Astrocyte (in vitro differentiated cells and primary cell): ENCODE measurements around the gene MEIOB.

Source experiments
- EZH2 ChIP-seq: IDR thresholded peaks from 2 replicates; pipeline ENCODE4 v1.6.1; 2012; ENCODE audit warnings: mild to moderate bottlenecking, low read length, inconsistent platforms; ENCODE audit not compliant: insufficient read depth
- TF ChIP-seq, protein P1 (sequence below): IDR thresholded peaks from 2 replicates; pipeline ENCODE4 v1.5.1; 2011; ENCODE audit warnings: low read depth, mild to moderate bottlenecking, inconsistent platforms, low read length, moderate library complexity; ENCODE audit not compliant: insufficient read depth

DNA sequence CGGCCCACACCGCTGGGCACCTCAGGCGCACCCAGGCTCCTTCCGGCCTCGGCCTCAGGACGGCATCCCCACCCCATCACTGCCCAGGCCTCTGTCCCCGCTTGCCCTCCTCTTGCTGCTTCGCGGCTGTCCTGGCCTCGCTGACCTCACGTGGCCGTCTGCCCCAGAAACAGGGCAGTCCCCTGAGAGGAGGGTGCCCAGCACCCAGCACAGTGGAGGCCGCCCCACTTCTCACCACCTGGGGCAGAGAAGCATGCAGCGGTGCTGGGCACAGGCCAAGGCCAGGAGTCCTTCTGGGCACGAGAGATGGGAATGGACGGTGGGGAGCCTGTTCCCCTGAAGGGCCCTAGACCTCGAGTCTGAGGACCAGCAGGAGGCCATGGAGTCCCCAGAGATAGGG is 54.2 kb downstream of the MEIOB start:
- no peak for TF ChIP-seq EZH2
- TF ChIP-seq, protein P1, sequence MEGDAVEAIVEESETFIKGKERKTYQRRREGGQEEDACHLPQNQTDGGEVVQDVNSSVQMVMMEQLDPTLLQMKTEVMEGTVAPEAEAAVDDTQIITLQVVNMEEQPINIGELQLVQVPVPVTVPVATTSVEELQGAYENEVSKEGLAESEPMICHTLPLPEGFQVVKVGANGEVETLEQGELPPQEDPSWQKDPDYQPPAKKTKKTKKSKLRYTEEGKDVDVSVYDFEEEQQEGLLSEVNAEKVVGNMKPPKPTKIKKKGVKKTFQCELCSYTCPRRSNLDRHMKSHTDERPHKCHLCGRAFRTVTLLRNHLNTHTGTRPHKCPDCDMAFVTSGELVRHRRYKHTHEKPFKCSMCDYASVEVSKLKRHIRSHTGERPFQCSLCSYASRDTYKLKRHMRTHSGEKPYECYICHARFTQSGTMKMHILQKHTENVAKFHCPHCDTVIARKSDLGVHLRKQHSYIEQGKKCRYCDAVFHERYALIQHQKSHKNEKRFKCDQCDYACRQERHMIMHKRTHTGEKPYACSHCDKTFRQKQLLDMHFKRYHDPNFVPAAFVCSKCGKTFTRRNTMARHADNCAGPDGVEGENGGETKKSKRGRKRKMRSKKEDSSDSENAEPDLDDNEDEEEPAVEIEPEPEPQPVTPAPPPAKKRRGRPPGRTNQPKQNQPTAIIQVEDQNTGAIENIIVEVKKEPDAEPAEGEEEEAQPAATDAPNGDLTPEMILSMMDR: no peak
